Endothelial cell of hepatic sinusoid (primary cell): ENCODE results near the gene TMEM131.

ENCODE experiments used
- in situ Hi-C: cut with HindIII; loops from 2 replicates; pipeline ENCODE4 v1.10.0; 2017; ENCODE audit warnings: low sequenced_read_pairs

The TMEM131 gene

GRCh38 chr2:97992836-97993825, 2.6 kb downstream of the TMEM131 start:
- in situ Hi-C loops = no loop called here

DNA sequence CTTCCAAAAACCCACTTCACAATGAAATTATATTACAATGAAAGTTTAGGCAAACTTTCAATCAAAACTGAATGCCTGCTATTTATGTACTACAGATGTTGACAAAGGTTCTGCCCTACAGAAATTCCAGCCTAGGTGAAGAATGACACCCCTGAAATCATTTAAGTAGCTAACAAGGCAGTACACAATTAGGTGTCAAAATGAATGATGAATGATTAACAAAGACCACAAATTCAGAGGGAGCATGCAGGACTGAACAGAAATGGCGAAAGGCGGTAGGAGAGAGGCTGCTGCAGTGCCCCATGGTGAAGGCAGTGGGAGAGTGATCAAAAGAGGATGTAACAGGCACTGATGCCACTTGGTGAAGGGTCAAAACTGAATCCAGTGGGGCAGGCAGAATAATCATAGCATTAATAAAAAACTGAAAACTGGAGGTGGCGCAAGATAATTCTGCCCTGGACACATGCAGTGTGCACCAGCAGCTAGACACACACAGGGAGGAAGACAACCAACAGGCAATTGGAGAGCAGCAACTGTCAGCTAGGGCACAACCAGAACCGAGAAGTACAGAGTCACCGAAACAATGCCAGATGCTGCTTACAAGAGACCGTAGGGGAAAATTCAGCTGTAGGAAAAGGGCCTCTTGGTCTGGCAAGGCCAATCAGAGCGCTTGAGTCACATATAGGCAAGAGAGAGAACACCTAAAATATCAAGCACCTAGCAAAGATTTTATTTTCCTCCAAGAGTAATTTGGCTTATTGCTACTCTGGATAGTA, 4.5 kb downstream of the TMEM131 start:
- in situ Hi-C loops = no loop called here

- in situ Hi-C loops = no loop called here
Measured at GRCh38 chr2:97988722-97989121, 7.0 kb downstream of the TMEM131 start.

GRCh38 chr2:97985998-97986397, 9.8 kb downstream of the TMEM131 start:
- in situ Hi-C loops = no loop called here

DNA sequence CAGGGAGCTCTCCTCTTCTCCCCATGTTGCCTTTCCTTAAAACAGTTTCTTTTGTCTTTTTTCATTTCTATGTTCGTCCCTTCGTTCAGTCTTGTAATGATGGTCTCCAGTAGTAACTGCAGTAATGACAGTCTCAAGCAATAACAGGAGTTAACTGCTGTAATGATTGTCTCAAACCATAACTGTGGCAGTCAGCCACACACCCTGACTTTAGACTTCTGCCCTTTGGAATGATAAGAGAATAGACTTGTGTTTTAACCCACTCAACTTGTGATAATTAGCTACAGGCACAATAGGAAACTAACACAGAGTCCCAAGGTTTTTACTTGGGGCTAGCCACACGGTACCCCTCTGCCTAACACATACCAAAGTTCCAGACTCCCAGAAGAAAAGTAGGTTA, 12.1 kb downstream of the TMEM131 start:
- in situ Hi-C loops = no loop called here

GRCh38 chr2:97983134-97983533, 12.6 kb downstream of the TMEM131 start:
- in situ Hi-C loops = no loop called here

- in situ Hi-C loops = no loop called here
Measured at GRCh38 chr2:97982621-97983020, 13.1 kb downstream of the TMEM131 start.

DNA sequence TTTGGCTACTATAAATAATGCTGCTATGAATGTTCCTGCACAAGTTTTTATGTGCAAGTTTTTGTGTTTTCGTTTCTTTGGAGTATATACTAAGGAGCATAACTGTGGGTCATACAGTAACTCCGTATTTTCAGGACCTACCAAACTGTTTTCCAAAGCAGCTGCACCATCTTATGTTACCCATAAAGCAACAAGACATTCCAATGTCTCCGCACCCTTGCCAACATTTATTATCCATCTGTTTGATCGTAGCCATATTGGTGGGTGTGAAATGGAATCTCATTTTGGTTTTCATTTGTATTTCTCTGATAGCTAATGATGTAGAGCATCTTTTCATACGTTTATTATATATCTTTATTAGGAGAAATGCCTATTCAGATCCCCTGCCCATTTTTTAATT, 13.8 kb downstream of the TMEM131 start:
- in situ Hi-C loops = no loop called here

DNA sequence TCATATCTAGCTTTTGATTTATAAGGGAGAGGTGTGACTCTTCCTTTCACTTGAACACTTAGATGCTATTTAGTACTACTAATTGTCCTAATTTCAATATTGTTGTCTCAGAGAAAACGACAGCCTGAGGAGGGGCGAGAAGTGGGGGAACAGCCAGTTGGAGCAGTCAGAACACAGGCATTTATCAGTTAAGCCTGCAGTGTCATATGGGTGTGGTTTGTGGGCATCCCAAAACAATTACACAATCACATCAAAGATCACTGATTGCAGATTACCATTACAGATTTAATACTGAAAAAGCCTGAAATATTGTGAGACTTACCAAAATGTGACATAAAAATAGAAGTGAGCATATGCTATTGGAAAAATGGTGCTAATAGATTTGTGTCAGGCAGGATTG, 15.8 kb downstream of the TMEM131 start:
- in situ Hi-C loops = no loop called here

DNA sequence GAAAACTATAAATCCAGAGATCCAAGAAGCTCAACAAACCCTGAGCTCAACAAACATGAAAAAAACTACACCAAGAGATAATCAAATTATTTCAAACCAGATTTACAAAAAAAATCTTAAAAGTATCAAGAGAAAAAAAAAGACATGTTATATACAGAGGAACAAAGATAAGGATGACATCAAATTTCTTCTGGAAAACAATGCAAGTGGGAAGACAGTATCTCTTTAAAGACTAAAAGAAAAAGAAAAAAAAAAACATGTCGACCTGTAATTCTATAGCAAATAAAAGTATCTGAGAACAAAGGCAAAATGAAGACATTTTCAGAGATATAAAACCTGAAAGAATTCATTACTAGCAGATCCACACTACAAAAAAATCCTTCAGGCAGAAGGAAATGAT, 21.3 kb downstream of the TMEM131 start:
- in situ Hi-C loops = no loop called here

GRCh38 chr2:97970293-97971060, 25.3 kb downstream of the TMEM131 start:
- in situ Hi-C loops = no loop called here

- in situ Hi-C loops = no loop called here
Measured at GRCh38 chr2:97969081-97970067, 26.4 kb downstream of the TMEM131 start.

DNA sequence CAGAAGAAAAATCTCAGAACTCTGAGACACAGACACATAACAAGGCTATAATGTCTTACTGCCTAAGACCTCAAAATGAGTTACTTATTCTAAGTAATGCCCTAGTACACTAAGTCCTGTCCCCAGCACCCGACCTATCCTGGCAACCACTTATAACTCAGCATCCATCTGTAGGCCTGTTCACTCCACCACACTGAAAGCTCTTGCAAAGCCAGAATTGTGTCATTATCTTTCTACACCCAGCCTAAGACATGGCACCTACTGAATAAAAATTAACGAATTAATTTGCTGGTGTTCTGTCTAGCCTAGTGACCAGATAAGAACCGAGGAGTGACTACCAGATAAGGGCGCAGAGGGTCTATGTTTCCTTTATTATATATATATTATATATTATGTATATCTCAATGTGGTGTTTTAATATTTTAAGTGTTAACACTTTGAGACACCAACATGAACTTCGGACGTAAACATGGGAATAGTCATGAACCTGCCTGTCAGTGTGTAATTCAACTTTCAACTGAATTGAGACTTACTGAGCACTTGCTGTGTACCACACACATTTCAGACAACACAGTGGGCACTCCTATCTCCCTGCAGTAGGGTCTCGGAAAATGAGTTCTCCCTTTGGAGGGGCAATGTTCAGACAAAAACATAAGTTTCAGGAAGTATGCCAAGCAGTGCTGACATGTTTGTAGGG, 27.7 kb downstream of the TMEM131 start:
- in situ Hi-C loops = no loop called here

DNA sequence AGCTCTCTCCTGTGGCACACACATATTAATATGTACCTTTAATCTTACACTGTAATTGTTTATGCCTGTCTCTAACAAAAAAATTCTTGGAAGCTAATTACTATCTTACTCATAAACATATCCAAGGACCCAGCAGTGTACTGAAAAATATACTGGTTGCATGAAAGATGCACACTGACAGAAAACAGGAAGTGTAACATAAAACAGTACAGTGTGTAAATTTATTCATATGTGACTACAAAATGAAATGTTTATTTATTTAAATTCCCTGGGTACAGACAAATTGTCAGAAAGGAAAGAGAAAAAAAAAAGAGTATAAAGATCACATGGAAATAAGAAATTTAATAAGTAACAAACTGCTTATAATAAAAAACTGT, 28.5 kb downstream of the TMEM131 start:
- in situ Hi-C loops = no loop called here

GRCh38 chr2:97966545-97967215, 29.1 kb downstream of the TMEM131 start:
- in situ Hi-C loops = no loop called here

DNA sequence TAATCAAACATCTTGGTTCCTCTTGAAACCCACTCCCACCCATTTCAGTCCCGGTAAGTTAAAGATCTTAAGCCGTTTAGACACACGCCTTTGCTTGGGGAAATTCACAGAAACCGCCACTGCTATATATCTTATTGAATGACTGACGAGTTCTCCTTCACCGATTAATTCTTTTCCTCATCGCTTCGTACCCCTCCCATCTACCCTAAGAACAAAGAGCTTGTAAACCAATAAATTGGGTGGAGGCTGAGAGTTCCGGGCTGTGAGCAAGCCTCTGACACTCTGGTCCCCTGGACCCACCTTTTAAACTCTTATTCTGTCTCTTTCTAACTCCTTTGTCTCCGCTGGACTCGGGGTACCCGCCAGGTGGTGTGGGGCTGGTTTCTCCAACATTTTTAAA, 30.6 kb downstream of the TMEM131 start:
- in situ Hi-C loops = no loop called here

DNA sequence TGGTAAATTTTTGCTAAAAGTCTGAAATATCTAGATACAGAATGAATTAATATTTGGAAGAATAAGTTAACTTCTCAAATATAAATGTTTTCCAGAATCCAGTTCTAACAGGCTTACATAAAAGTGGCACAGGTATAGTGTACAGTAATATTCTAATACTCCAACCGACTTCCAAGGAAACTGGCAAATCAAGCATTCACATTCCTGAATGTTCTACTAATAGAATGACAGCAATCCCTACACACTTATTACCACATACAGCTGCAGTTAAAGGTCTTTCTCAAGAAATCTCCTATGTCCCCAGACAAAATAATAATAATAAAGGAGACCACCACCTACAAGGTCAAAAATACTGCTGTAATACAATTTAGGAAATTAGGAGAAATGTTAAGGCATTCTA, 31.9 kb downstream of the TMEM131 start:
- in situ Hi-C loops = no loop called here

DNA sequence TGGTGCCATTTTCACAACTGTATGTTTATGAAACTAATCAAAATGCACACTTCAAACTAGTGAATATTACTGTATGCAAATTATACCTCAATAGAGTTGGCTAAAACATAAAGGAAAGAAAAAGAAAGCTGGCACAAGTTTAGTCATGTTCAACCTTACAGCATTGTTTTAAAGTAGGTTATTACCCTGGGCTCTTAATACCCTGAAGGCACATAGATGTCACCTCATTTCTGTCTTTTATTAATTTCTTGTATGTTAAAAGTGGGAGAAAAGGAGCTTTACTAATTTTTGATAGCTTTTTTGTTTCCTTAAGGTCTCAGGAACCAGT, 32.7 kb downstream of the TMEM131 start:
- in situ Hi-C loops = no loop called here

DNA sequence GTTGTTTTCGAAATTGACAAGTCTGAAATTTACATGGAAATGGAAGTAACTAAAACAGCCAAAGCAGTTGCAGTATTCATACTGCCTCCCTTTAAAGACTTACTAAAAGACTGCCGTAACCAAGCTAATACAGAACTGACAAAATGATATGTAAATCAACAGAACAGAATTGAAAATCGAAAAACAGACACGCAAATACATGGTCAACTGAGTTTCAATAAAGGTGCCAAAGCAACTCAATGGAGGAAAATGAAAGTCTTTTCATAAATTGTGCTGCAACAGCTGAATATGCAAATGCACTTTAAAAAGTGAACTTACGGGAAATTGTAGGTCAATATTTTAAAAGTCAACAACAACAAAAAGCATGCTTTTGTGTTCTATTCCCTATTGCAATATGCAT, 34.2 kb downstream of the TMEM131 start:
- in situ Hi-C loops = no loop called here
